Right cardiac atrium (tissue), 5 donors: ENCODE results near the gene RPS15A. TPM values are rescaled to one million over a fixed set of nuclear protein-coding genes. Genes with fewer than 3 reads are reported as not detected.
A peak's percentile ranks its signal among the peaks of the same experiment; 100 is the strongest.
"Not testable (repeated sequence)": the region's sequence is repeated elsewhere in the genome, so short reads cannot be mapped to it uniquely, and the experiment has no call there.

Source experiments
- ATAC-seq, 2 donors: fragments of 200-7000 bp; cut with Tn5 transposase; one replicate each; pipeline versions ENCODE4 v1.8.0 to v1.9.1; 2020; ENCODE audit warnings: moderate library complexity in 2 of 2, mild to moderate bottlenecking in 1 of 2
- DNase-seq, 3 donors: peaks; one replicate each; pipeline ENCODE4 v3.0.0-alpha.2; 2020
- H3K27ac ChIP-seq: one replicate; pipeline ENCODE4 v1.5.1; 2013; ENCODE audit warnings: mild to moderate bottlenecking, low read length, control low read depth, moderate library complexity
- H3K27me3 ChIP-seq: one replicate; pipeline ENCODE4 v1.6.1; 2013; ENCODE audit not compliant: control insufficient read depth, insufficient read depth
- H3K4me1 ChIP-seq: one replicate; pipeline ENCODE4 v1.6.1; 2013; ENCODE audit warnings: low read length; ENCODE audit not compliant: control insufficient read depth, insufficient read depth
- H3K4me3 ChIP-seq: one replicate; pipeline ENCODE4 v1.5.1; 2013; ENCODE audit warnings: low read length, control low read depth
- H3K9me3 ChIP-seq: one replicate; pipeline ENCODE4 v1.6.1; 2013; ENCODE audit warnings: low read length; ENCODE audit not compliant: control insufficient read depth
- WGBS: extraction: QIAGEN DNeasy Blood & Tissue Kit; methylation state at CpG from one replicate; pipeline ENCODE4 v1.1.7; 2013; 5-methylcytosine and 5-hydroxymethylcytosine counted together
- intact Hi-C, 4 donors: fragments of 100-400 bp; cut with DNase I; formaldehyde crosslinking; loops; one replicate each; pipeline versions ENCODE4 v1.11.0 to v1.14.0; 2022 to 2023
- polyA plus RNA-seq: library from polyadenylated mRNA; stranded (reverse); fragments of 200-250 nt; gene quantifications from one replicate; pipeline ENCODE4 v1.2.3, GENCODE V29; 2013
- total RNA-seq, 4 donors: library from RNA; stranded (reverse); fragmentation: NEBNext Ultra II Directional; extraction: Animal tissue kit (Norgen Biotek cat#: 25700); gene quantifications; one replicate each; pipeline ENCODE4 v1.2.1, GENCODE V29; 2021
- donor health status: healthy with polysubstance abuse.
- donor health status: DM: no; HTN: yes; CAD: no.
- donor health status: DM: no; HTN: no; CAD: no.
- donor health status: DM: no; HTN: yes; CAD: no; lungs with severe emphysema.
- donor health status: DM: yes; HTN: yes; CAD: no.

Gene RPS15A
- total and polyA plus RNA-seq, 5 donors: 733 to 2,243 (median 857) TPM

- 38% methylated on average over 1 of the region's 3 CpGs for WGBS
- H3K27ac ChIP-seq, intact Hi-C loops, H3K4me1 ChIP-seq, DNase-seq, H3K4me3 ChIP-seq, ATAC-seq, H3K9me3 ChIP-seq, H3K27me3 ChIP-seq: not testable (repeated sequence)
These were observed 50.1 kb downstream of the RPS15A start for GRCh38 chr16:18740027-18740426.

GRCh38 chr16:18738768-18739167 is 51.4 kb downstream of the RPS15A start:
- H3K4me1 ChIP-seq, ATAC-seq, H3K27me3 ChIP-seq, DNase-seq, H3K4me3 ChIP-seq, H3K27ac ChIP-seq, H3K9me3 ChIP-seq, intact Hi-C loops: not testable (repeated sequence)
- WGBS: 80% methylated on average over 4 of the region's 4 CpGs

- intact Hi-C loops, H3K9me3 ChIP-seq, H3K27ac ChIP-seq, ATAC-seq, H3K27me3 ChIP-seq, H3K4me1 ChIP-seq, H3K4me3 ChIP-seq: not testable (repeated sequence)
- 92% methylated on average over 27 of the region's 27 CpGs for WGBS
- DNase-seq: peak in 2 of 3 donors; percentile 24 to 39
These were observed 55.9 kb downstream of the RPS15A start for GRCh38 chr16:18734279-18734678.

Other genes starting within 250 kb of the RPS15A start
- gene NOMO2, start 228.2 kb downstream of the RPS15A start, total RNA-seq: 100 to 1,000 TPM; 127 to 292 (median 249) TPM
- 295 TPM for gene NOMO2, start 228.2 kb downstream of the RPS15A start, polyA plus RNA-seq
- 10 to 100 TPM; 25.5 to 37.9 (median 26.9) TPM for gene ARL6IP1, start 11.2 kb upstream of the RPS15A start, total RNA-seq
- 32.5 TPM for gene ARL6IP1, start 11.2 kb upstream of the RPS15A start, polyA plus RNA-seq
- gene SMG1, start 136.1 kb upstream of the RPS15A start, total RNA-seq: 10 to 100 TPM; 37.1 to 57.0 (median 43.2) TPM
- gene SMG1, start 136.1 kb upstream of the RPS15A start, polyA plus RNA-seq: 11.5 TPM
- gene TMC7, start 193.6 kb upstream of the RPS15A start, total RNA-seq: under 1 TPM; 0.44 to 0.59 (median 0.58) TPM
- 0.84 TPM for gene TMC7, start 193.6 kb upstream of the RPS15A start, polyA plus RNA-seq